Thyroid gland (tissue), 4 donors: ENCODE data around the gene HPRT1.

Experiments used
- POLR2A ChIP-seq, 2 donors: fragments of 450-650 bp; IDR thresholded peaks; one replicate each; pipeline ENCODE4 v1.6.1; 2017; ENCODE audit warnings: antibody characterized with exemption in 2 of 2, mild to moderate bottlenecking in 2 of 2, moderate library complexity in 1 of 2
- TF ChIP-seq, protein P1 (sequence below), 6 experiments: fragments of 200-600 bp in 3 of 6; fragments of 450-650 bp in 3 of 6; sonication (generic) in 3 of 6; IDR thresholded peaks; one replicate each; pipeline ENCODE4 v1.5.1; 2016 to 2019; ENCODE audit warnings: antibody characterized with exemption in 6 of 6, mild to moderate bottlenecking in 2 of 6, inconsistent platforms in 1 of 6, moderate library complexity in 1 of 6

DNA sequence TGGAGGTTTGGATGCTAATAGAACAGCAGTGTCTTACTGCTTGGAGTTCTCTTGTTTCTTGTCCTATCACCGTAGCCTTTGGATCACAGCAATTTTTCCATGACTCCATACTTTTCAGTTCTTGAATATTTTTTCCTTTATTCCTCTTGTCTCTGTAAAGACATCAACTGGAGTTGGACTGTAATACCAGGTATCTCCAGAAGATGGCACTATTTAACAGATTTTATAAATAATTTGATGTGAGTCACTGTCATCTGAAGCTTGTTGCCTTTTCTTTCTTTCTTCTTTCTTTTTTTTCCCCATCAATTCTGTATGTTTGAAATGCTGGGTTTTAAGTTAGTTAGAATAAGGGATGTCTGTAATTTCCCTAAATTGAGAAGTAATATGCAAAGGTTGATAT is 24.1 kb downstream of the HPRT1 start:
- TF ChIP-seq, protein P1, sequence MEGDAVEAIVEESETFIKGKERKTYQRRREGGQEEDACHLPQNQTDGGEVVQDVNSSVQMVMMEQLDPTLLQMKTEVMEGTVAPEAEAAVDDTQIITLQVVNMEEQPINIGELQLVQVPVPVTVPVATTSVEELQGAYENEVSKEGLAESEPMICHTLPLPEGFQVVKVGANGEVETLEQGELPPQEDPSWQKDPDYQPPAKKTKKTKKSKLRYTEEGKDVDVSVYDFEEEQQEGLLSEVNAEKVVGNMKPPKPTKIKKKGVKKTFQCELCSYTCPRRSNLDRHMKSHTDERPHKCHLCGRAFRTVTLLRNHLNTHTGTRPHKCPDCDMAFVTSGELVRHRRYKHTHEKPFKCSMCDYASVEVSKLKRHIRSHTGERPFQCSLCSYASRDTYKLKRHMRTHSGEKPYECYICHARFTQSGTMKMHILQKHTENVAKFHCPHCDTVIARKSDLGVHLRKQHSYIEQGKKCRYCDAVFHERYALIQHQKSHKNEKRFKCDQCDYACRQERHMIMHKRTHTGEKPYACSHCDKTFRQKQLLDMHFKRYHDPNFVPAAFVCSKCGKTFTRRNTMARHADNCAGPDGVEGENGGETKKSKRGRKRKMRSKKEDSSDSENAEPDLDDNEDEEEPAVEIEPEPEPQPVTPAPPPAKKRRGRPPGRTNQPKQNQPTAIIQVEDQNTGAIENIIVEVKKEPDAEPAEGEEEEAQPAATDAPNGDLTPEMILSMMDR (IDR thresholded peaks at IDR 0.05): peak in 4 of 6 experiments; percentile 20 to 68 (median 57)
- no peak for TF ChIP-seq POLR2A (IDR thresholded peaks at IDR 0.05)
